GM19372 (cell line): ENCODE results near the gene ACTRT2.

Experiments used
- ATAC-seq: cut with Tn5 transposase; IDR thresholded peaks from one replicate; pipeline ENCODE4 v1.9.1; 2021; ENCODE audit warnings: mild to moderate bottlenecking, low read depth, moderate library complexity; ENCODE audit not compliant: unreplicated experiment

The ACTRT2 gene

GRCh38 chr1:2983319-2983705, 38.0 kb upstream of the ACTRT2 start:
- no peak for ATAC-seq

GRCh38 chr1:2983706-2984398, 37.4 kb upstream of the ACTRT2 start:
- ATAC-seq: no peak

GRCh38 chr1:2984399-2985061, 36.7 kb upstream of the ACTRT2 start:
- ATAC-seq: no peak

GRCh38 chr1:2985067-2985561, 36.2 kb upstream of the ACTRT2 start:
- ATAC-seq: no peak

- no peak for ATAC-seq
Measured at GRCh38 chr1:2985694-2986548, 35.3 kb upstream of the ACTRT2 start.

- ATAC-seq: no peak
Measured at GRCh38 chr1:2986549-2987305, 34.5 kb upstream of the ACTRT2 start.

- ATAC-seq: no peak
Measured at GRCh38 chr1:2987773-2988172, 33.5 kb upstream of the ACTRT2 start.

- ATAC-seq: no peak
Measured at GRCh38 chr1:2988256-2988655, 33.0 kb upstream of the ACTRT2 start.

- no peak for ATAC-seq
Measured at GRCh38 chr1:2989185-2989584, 32.1 kb upstream of the ACTRT2 start.

- ATAC-seq: no peak
Measured at GRCh38 chr1:2989976-2990375, 31.3 kb upstream of the ACTRT2 start.

GRCh38 chr1:2990376-2991115, 30.7 kb upstream of the ACTRT2 start:
- no peak for ATAC-seq

GRCh38 chr1:2991753-2992495, 29.3 kb upstream of the ACTRT2 start:
- no peak for ATAC-seq

GRCh38 chr1:2998503-2999100, 22.7 kb upstream of the ACTRT2 start:
- ATAC-seq: no peak

GRCh38 chr1:2999138-2999537, 22.1 kb upstream of the ACTRT2 start:
- no peak for ATAC-seq

GRCh38 chr1:2999571-2999970, 21.7 kb upstream of the ACTRT2 start:
- ATAC-seq: no peak

GRCh38 chr1:3000214-3000613, 21.1 kb upstream of the ACTRT2 start:
- ATAC-seq: no peak

GRCh38 chr1:3000671-3001470, 20.4 kb upstream of the ACTRT2 start:
- no peak for ATAC-seq
